GM18861 (cell line): ENCODE measurements around the gene R3HCC1L.

Experiments
- ATAC-seq: cut with Tn5 transposase; IDR thresholded peaks from one replicate; pipeline ENCODE4 v1.9.1; 2021; ENCODE audit not compliant: unreplicated experiment

The R3HCC1L gene

DNA sequence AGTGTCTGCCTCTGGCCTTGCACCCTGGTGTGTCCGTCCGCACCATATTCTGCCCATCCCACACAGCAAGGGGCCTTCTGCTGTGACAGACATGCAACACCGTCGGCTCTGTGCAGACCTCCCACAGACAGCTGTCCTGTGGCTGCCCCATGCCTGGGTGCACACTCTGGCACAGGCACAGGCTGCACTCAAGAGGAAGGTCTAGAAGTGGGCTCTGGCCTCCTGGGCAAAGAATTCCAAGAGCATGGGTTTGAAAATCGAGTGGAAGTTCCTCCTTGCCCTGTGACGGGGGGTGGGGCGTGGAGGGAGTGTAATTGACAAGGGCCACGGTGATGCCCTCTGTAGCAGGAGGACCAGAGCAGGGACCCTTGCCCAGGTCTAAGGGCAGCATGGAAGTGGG, 137.8 kb downstream of the R3HCC1L start:
- ATAC-seq = no peak

DNA sequence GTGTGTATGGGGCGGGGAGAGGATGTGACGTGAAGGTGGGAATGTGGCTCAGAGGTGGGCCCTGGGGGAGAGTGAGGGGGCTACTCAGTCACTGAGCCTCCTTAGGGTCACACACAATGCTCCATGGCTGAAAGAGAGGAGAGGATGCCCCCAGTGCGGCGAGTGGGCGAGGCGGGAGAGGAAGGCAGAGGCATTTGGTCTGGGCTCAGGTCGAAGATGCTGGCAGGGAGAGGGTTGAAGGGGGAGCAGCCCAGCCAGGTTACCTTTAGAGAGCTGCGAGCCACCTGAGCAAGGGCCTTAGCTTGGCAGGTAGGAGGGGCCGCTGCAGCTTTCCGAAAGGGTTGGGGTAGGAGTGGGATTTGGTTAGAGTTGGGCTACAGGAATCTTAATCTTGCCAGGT, 138.2 kb downstream of the R3HCC1L start:
- ATAC-seq = no peak

DNA sequence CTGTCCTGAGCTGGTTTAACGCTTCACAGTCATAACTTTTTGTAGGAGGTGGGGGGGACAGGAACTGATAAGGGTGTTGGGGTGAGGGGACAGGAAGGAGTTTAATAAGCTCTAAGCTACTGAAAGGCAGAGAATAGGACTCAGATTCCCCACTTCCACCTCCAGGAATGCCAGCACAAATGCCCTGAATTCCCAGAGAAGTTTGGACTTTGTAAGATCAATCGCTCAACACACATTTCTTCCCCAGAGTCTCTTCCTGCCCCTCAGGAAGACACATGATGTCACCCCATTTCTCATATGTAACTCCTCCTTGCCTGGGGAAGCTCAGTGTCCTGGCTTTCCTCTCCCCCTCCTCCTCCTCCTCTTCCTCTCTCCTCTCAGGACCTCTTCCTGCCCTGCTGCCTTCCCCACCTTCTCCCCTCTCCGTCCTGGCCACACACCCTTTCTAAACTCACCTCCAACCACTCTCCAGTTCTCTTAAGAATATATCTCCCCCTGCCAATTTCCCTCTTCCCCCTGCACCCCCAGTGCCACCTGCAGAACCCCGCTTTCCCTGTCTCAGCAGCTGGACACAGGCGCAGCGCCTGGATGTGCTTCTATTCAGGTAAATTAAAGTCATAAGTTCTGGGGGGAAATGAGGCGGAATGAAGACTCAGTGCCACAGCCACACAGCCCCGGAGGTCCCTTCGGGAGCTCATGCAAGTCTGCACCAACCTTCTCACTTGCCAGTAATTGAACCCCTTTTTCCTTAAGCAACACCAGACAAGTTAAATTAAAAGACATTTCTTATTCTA, 138.8 kb downstream of the R3HCC1L start:
- no peak for ATAC-seq

DNA sequence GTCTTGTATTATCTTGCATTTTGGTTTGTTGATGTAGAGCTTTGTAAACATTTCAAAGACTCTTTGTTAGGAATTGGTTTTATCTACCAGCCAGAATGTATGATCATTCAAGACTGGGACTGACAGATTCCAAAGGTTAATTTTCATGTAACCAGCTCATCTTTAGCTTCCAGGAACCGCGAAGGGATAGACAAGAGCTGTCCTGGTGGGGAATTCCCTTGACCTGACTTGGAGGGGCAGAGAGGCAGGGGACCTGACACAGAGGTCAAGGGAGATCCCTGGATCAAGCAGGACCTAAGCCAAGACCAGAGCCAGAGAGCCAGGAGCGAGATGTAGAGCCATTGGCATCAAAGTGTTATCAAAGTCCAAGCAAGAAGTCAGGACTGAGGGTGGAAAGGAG, 140.1 kb downstream of the R3HCC1L start:
- no peak for ATAC-seq

DNA sequence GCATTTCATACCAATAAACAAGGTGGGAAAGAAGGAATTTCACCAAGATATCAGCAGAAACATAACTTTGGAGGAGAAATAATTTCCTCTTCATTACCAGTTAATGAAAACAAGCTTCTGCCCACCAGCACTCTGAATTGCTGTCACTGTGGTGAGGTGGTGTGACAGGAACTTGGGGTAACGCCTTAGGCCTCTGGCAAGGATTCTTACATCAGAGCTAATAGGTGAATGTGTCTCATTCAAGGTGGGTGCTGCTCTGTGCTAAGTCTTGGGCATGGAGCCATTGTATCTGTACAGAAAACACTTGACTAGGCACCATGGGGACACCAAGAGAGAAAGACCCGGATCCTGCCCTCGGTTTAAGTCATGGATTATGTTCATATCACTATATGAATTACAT, 141.9 kb downstream of the R3HCC1L start:
- no peak for ATAC-seq

DNA sequence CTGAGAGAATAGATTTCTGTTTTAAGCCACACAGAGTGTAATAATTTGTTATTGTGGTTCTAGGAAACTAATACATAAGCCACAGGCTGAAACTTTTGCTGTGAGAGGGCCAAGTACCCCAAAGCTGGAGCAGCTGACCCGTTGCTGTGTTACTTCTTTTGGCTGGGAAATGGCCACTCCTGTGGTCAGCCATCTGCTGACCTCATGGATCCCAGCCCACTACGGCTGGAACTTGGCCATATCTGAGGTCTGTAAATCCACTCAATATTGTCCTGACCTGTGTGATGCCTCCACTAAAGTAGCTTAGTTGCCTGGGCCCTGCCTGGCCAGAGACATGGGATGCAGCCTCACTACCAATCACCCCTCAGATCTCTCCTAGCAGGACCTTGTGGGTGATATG, 151.0 kb downstream of the R3HCC1L start:
- no peak for ATAC-seq

DNA sequence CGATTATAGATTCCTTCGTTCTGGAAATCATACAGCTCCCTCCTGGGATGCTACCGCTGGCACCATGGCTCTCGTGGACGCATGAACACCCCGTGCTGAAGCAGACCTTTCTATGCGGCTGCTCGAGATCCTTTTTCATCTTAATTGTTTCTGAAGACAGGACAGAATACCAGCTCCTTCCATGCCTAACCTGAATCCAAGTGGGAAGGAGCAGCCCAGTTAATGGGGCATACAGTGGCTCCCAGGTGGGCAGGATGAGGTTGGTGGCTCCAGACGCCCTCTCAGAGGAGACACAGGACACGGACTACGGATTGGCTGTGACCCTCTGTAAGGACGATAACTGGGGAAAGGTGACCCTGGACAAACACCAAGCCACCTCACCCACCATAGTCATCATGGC, 152.0 kb downstream of the R3HCC1L start:
- no peak for ATAC-seq

DNA sequence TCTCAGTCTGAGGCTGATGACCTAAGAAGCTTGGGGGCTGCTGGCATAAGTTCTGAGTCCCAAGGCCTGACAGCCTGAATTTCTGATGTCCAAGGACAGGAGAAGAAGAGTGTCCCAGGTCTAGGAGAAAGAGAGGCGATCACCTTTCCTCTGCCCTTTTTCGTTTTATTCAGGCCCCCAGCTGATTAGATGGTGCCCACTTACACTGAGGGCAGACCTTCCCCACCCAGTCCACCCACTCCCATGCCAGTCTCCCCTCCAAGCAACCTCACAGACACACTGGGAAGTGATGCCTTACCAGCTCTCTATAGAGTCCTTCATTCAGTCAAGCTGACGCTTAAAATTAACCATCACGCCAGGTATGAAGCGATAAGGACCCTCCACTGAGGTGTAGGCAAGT, 152.9 kb downstream of the R3HCC1L start:
- no peak for ATAC-seq

DNA sequence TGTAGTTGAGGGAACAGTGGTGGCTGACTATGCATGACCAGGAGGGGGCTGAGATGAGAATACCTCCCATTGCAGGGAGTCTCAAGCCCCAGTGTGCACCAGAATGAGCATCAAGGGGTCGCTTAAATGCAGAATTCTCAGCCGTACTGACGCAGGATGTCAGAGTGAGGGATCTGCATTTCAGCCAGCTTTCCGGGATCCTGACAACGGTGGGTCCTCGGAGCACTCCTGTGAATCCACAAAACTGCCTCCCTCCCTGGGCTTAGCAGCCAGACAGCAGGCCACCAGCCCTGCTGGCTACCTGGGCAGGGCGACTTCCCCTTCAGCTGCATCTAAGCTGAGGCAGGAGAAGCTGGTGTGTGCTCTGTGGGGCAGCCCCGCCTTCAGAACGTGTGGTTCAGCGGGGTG, 155.3 kb downstream of the R3HCC1L start:
- no peak for ATAC-seq

DNA sequence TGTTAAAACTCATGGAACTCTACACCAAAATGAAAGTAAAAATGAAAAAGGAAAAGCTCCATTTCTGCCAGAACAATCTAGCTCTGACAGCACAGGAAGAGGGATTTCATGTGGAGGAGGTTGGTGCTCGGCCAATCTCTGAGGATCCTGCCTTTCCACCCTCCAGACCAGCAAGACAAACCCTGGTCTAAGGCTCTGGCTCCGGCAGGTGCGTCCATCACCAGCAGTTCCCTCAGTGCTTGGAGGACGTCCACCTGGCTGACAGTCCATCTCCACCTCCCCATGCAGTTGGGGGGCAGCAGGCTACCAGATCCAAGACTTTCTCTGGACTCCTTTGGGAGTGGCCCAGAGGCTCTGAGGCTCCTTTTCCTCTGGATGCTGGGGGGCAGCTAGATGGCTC, 158.5 kb downstream of the R3HCC1L start:
- no peak for ATAC-seq

DNA sequence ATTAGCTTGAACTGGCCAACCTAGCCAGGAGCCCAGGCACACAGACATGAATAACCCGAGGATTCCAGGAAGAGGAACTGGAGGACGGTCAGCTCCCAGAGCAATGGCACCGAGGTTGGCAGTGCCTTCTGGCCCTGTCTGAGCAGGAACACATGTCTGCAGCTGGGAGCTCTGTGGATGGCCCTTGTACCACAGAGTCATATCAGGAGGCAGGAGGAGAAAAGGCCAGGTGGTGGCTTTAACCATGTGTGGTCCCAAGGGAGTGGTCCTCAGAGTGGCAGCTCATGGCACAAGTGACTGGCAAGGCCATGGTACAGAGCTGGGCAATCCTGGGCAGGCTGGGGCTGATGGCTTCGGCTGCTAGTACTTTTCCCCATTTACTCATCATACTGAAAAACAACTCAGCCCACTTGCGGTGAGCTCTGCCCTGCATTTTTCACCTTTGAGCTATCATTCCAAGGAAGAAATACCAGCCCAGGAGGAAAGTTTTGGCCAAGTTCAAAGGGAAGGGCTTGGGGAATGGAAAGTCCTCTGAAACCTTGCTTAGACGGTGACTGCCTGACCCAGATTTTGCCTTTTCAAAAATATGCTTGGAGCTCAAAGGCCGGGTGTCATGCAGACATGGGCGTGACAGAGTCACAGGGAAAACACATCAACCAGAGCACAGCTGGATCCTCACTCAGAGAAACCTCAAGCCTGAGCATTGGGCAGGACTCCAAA, 159.3 kb downstream of the R3HCC1L start:
- ATAC-seq = no peak

DNA sequence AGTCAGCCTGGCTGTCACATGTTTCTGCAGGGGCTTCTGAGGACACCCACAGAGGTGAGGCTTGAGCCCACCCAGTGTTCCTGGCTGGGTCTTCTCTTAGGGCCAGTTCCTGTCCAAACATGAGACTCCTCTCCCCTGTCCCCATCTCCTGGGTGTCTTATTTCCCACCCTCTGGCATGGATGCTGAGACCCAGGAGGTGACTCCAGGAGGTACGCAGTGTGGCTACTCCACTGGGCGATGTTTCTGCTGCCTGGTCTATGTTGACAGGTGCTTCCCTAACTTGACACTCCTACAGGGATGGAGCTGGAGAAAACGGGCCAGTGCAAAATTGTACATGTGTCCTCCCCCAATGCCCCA, 159.8 kb downstream of the R3HCC1L start:
- no peak for ATAC-seq
